HG02852 (cell line): Measurements from ENCODE around the gene EPAS1.

ENCODE experiments used
- ATAC-seq: cut with Tn5 transposase; IDR thresholded peaks from one replicate; pipeline ENCODE4 v1.9.1; 2021; ENCODE audit warnings: mild to moderate bottlenecking, moderate library complexity; ENCODE audit not compliant: unreplicated experiment

EPAS1 gene

GRCh38 chr2:46337208-46337994 lies 40.2 kb downstream of the EPAS1 start:
- ATAC-seq: no peak

- no peak for ATAC-seq
Measured at GRCh38 chr2:46338674-46339073, 41.5 kb downstream of the EPAS1 start.

GRCh38 chr2:46339200-46339599 lies 42.0 kb downstream of the EPAS1 start:
- no peak for ATAC-seq

GRCh38 chr2:46339676-46340459 lies 42.7 kb downstream of the EPAS1 start:
- ATAC-seq: no peak

- ATAC-seq: no peak
Measured at GRCh38 chr2:46340740-46341420, 43.7 kb downstream of the EPAS1 start.

- ATAC-seq: no peak
Measured at GRCh38 chr2:46342566-46343315, 45.5 kb downstream of the EPAS1 start.

GRCh38 chr2:46344706-46345105 lies 47.5 kb downstream of the EPAS1 start:
- ATAC-seq: no peak

GRCh38 chr2:46345775-46346174 lies 48.6 kb downstream of the EPAS1 start:
- ATAC-seq: no peak

GRCh38 chr2:46346719-46347118 lies 49.5 kb downstream of the EPAS1 start:
- ATAC-seq: no peak

GRCh38 chr2:46347648-46348280 lies 50.6 kb downstream of the EPAS1 start:
- no peak for ATAC-seq

- no peak for ATAC-seq
Measured at GRCh38 chr2:46349115-46349547, 51.9 kb downstream of the EPAS1 start.

- no peak for ATAC-seq
Measured at GRCh38 chr2:46350029-46350689, 53.0 kb downstream of the EPAS1 start.

- no peak for ATAC-seq
Measured at GRCh38 chr2:46351098-46351749, 54.0 kb downstream of the EPAS1 start.

GRCh38 chr2:46351750-46352138 lies 54.5 kb downstream of the EPAS1 start:
- no peak for ATAC-seq

GRCh38 chr2:46352621-46353020 lies 55.4 kb downstream of the EPAS1 start:
- ATAC-seq: no peak

GRCh38 chr2:46353509-46353908 lies 56.3 kb downstream of the EPAS1 start:
- no peak for ATAC-seq

GRCh38 chr2:46355756-46356155 lies 58.5 kb downstream of the EPAS1 start:
- no peak for ATAC-seq

GRCh38 chr2:46356991-46357390 lies 59.8 kb downstream of the EPAS1 start:
- no peak for ATAC-seq

- ATAC-seq: no peak
Measured at GRCh38 chr2:46358713-46359112, 61.5 kb downstream of the EPAS1 start.
